Measurements from ENCODE around the gene FBXL17. TPM values are rescaled to one million over a fixed set of nuclear protein-coding genes. Genes with fewer than 3 reads are reported as not detected.

Gene FBXL17
- total RNA-seq, 5 donors from 2014 or later (not counting 1 experiment from before 2014, with no cell fraction given): 20.4 to 30.1 (median 22.1) TPM

GRCh38 chr5:108212775-108213346 is 169.0 kb downstream of the FBXL17 start:
- ATAC-seq (replicated peaks in 1 of 4) (no peak), DNase-seq (no peak)
- whole genome bisulfite sequencing (ENCODE audit: insufficient coverage): no CpG with 5 or more reads among the region's 3 CpGs
- no peaks in the 10 kb centered on the region for H3K4me1 ChIP-seq (ENCODE audit: control insufficient read depth in 1 of 2, extremely low read depth in 1 of 2, insufficient read depth in 2 of 2, low read length in 2 of 2)
- Mint-ChIP-seq H3K36me3 (peaks cover 38% of the 10 kb centered on the region), H3K27me3 (no peaks in the 10 kb centered on the region), H3K27ac (no peak overlapping the region), H3K4me3 (no peak overlapping the region), H3K4me1 (peaks cover 0 to 2% (median 0%) of the 10 kb centered on the region in 3 donors), H3K9me3 (peaks cover 5 to 18% (median 7%) of the 10 kb centered on the region in 3 donors)
- no peaks in the 10 kb centered on the region for H3K27me3 ChIP-seq (replicated peaks in 1 of 2; ENCODE audit: control insufficient read depth in 2 of 2, extremely low read depth in 1 of 2, insufficient read depth in 2 of 2, low read length in 1 of 2)
- no peak overlapping the region for H3K27ac ChIP-seq (ENCODE audit: low read length)
- CTCF ChIA-PET: no interaction called here
- POLR2A ChIA-PET: no interaction called here
- peaks cover 3% of the 10 kb centered on the region for H3K9me3 ChIP-seq
- H3K36me3 ChIP-seq (ENCODE audit: control insufficient read depth in 2 of 2, extremely low read depth in 1 of 2, insufficient read depth in 1 of 2, low read length in 1 of 2): peaks cover 0 to 8% of the 10 kb centered on the region in 2 donors
- H3K4me3 ChIP-seq (ENCODE audit: control insufficient read depth in 1 of 2, extremely low read depth in 1 of 2, low read length in 1 of 2): no peak overlapping the region

- ChIA-PET CTCF (no interaction called here), POLR2A (no interaction called here)
- H3K4me3 ChIP-seq (ENCODE audit: control insufficient read depth in 1 of 2, extremely low read depth in 1 of 2, low read length in 1 of 2): no peak overlapping the region
- H3K27me3 Mint-ChIP-seq: no peaks in the 10 kb centered on the region
- H3K27me3 ChIP-seq (replicated peaks in 1 of 2; ENCODE audit: control insufficient read depth in 2 of 2, extremely low read depth in 1 of 2, insufficient read depth in 2 of 2, low read length in 1 of 2): no peaks in the 10 kb centered on the region
- DNase-seq: no peak
- no peaks in the 10 kb centered on the region for H3K36me3 ChIP-seq (ENCODE audit: control insufficient read depth in 2 of 2, extremely low read depth in 1 of 2, insufficient read depth in 1 of 2, low read length in 1 of 2)
- no peak overlapping the region for H3K4me3 Mint-ChIP-seq
- H3K27ac Mint-ChIP-seq: no peak overlapping the region
- peaks cover 4% of the 10 kb centered on the region for H3K36me3 Mint-ChIP-seq
- ATAC-seq (replicated peaks in 1 of 4): no peak
- H3K4me1 ChIP-seq (ENCODE audit: control insufficient read depth in 1 of 2, extremely low read depth in 1 of 2, insufficient read depth in 2 of 2, low read length in 2 of 2): no peaks in the 10 kb centered on the region
- H3K9me3 Mint-ChIP-seq: no peaks in the 10 kb centered on the region
- no peaks in the 10 kb centered on the region for H3K9me3 ChIP-seq
- H3K4me1 Mint-ChIP-seq: peaks cover 0 to 4% (median 0%) of the 10 kb centered on the region in 3 donors
- no peak overlapping the region for H3K27ac ChIP-seq (ENCODE audit: low read length)
- WGBS (ENCODE audit: insufficient coverage): no CpG with 5 or more reads among the region's 2 CpGs
Observed at GRCh38 chr5:108206707-108207106, 175.2 kb downstream of the FBXL17 start.

- Histone ChIP-seq H3K4me3 (ENCODE audit: control insufficient read depth in 1 of 2, extremely low read depth in 1 of 2, low read length in 1 of 2) (no peak overlapping the region), H3K4me1 (ENCODE audit: control insufficient read depth in 1 of 2, extremely low read depth in 1 of 2, insufficient read depth in 2 of 2, low read length in 2 of 2) (no peaks in the 10 kb centered on the region), H3K27ac (ENCODE audit: low read length) (no peak overlapping the region), H3K9me3 (no peaks in the 10 kb centered on the region), H3K36me3 (ENCODE audit: control insufficient read depth in 2 of 2, extremely low read depth in 1 of 2, insufficient read depth in 1 of 2, low read length in 1 of 2) (no peaks in the 10 kb centered on the region), H3K27me3 (replicated peaks in 1 of 2; ENCODE audit: control insufficient read depth in 2 of 2, extremely low read depth in 1 of 2, insufficient read depth in 2 of 2, low read length in 1 of 2) (no peaks in the 10 kb centered on the region)
- Mint-ChIP-seq H3K4me1 (peaks cover 0 to 2% (median 0%) of the 10 kb centered on the region in 3 donors), H3K27ac (no peak overlapping the region), H3K9me3 (no peaks in the 10 kb centered on the region), H3K4me3 (no peak overlapping the region), H3K27me3 (no peaks in the 10 kb centered on the region), H3K36me3 (peaks cover 16% of the 10 kb centered on the region)
- POLR2A ChIA-PET: interaction anchor here in 1 of 2 donors (0.6 kb wide), 2 partner anchors 34 to 188 kb away, joined by 5 to 11 read pairs; no protein-coding TSS in a partner anchor
- ATAC-seq (replicated peaks in 1 of 4) (no peak), DNase-seq (no peak)
- CTCF ChIA-PET: no interaction called here
Observed at GRCh38 chr5:108201721-108202120, 180.2 kb downstream of the FBXL17 start.

GRCh38 chr5:108196276-108196675 is 185.6 kb downstream of the FBXL17 start:
- H3K36me3 Mint-ChIP-seq: peaks cover 32% of the 10 kb centered on the region
- H3K4me1 Mint-ChIP-seq: no peaks in the 10 kb centered on the region
- H3K9me3 Mint-ChIP-seq: no peaks in the 10 kb centered on the region
- no peak overlapping the region for H3K27ac ChIP-seq (ENCODE audit: low read length)
- ChIA-PET POLR2A (no interaction called here), CTCF (interaction anchor here (0.5 kb wide), 2 partner anchors 63 to 182 kb away, joined by 8 to 10 read pairs; no protein-coding TSS in a partner anchor)
- H3K36me3 ChIP-seq (ENCODE audit: control insufficient read depth in 2 of 2, extremely low read depth in 1 of 2, insufficient read depth in 1 of 2, low read length in 1 of 2): no peaks in the 10 kb centered on the region
- H3K4me3 Mint-ChIP-seq: no peak overlapping the region
- no peaks in the 10 kb centered on the region for H3K9me3 ChIP-seq
- no peak for ATAC-seq (replicated peaks in 1 of 4)
- no peak overlapping the region for H3K27ac Mint-ChIP-seq
- H3K27me3 ChIP-seq (replicated peaks in 1 of 2; ENCODE audit: control insufficient read depth in 2 of 2, extremely low read depth in 1 of 2, insufficient read depth in 2 of 2, low read length in 1 of 2): no peaks in the 10 kb centered on the region
- DNase-seq: no peak
- no peaks in the 10 kb centered on the region for H3K27me3 Mint-ChIP-seq
- H3K4me3 ChIP-seq (ENCODE audit: control insufficient read depth in 1 of 2, extremely low read depth in 1 of 2, low read length in 1 of 2): no peak overlapping the region
- no peaks in the 10 kb centered on the region for H3K4me1 ChIP-seq (ENCODE audit: control insufficient read depth in 1 of 2, extremely low read depth in 1 of 2, insufficient read depth in 2 of 2, low read length in 2 of 2)

- Mint-ChIP-seq H3K4me1 (no peaks in the 10 kb centered on the region), H3K9me3 (no peaks in the 10 kb centered on the region), H3K27me3 (no peaks in the 10 kb centered on the region), H3K27ac (no peak overlapping the region), H3K4me3 (no peak overlapping the region), H3K36me3 (peaks cover 30% of the 10 kb centered on the region)
- no peaks in the 10 kb centered on the region for H3K27me3 ChIP-seq (replicated peaks in 1 of 2; ENCODE audit: control insufficient read depth in 2 of 2, extremely low read depth in 1 of 2, insufficient read depth in 2 of 2, low read length in 1 of 2)
- H3K27ac ChIP-seq (ENCODE audit: low read length): no peak overlapping the region
- ChIA-PET CTCF (no interaction called here), POLR2A (no interaction called here)
- no peaks in the 10 kb centered on the region for H3K36me3 ChIP-seq (ENCODE audit: control insufficient read depth in 2 of 2, extremely low read depth in 1 of 2, insufficient read depth in 1 of 2, low read length in 1 of 2)
- 86% methylated on average over 2 of the region's 2 CpGs for WGBS (ENCODE audit: insufficient coverage)
- no peak for DNase-seq
- H3K4me3 ChIP-seq (ENCODE audit: control insufficient read depth in 1 of 2, extremely low read depth in 1 of 2, low read length in 1 of 2): no peak overlapping the region
- H3K9me3 ChIP-seq: no peaks in the 10 kb centered on the region
- H3K4me1 ChIP-seq (ENCODE audit: control insufficient read depth in 1 of 2, extremely low read depth in 1 of 2, insufficient read depth in 2 of 2, low read length in 2 of 2): no peaks in the 10 kb centered on the region
- no peak for ATAC-seq (replicated peaks in 1 of 4)
Observed at GRCh38 chr5:108193021-108193795, 188.7 kb downstream of the FBXL17 start.

GRCh38 chr5:108184940-108185339 is 197.0 kb downstream of the FBXL17 start:
- H3K4me1 Mint-ChIP-seq: no peaks in the 10 kb centered on the region
- POLR2A ChIA-PET: no interaction called here

More at GRCh38 chr5:108184940-108185339, 197.0 kb downstream of the FBXL17 start:
- DNase-seq: no peak
- no peak overlapping the region for H3K27ac Mint-ChIP-seq
- no peak overlapping the region for H3K27ac ChIP-seq (ENCODE audit: low read length)
- no peaks in the 10 kb centered on the region for H3K27me3 ChIP-seq (replicated peaks in 1 of 2; ENCODE audit: control insufficient read depth in 2 of 2, extremely low read depth in 1 of 2, insufficient read depth in 2 of 2, low read length in 1 of 2)
- no CpG with 5 or more reads among the region's 3 CpGs for WGBS (ENCODE audit: insufficient coverage)
- no peak for ATAC-seq (replicated peaks in 1 of 4)
- no peaks in the 10 kb centered on the region for H3K4me1 ChIP-seq (ENCODE audit: control insufficient read depth in 1 of 2, extremely low read depth in 1 of 2, insufficient read depth in 2 of 2, low read length in 2 of 2)
- H3K36me3 Mint-ChIP-seq: peaks cover 24% of the 10 kb centered on the region
- CTCF ChIA-PET: no interaction called here
- H3K27me3 Mint-ChIP-seq: no peaks in the 10 kb centered on the region
- peaks cover 0 to 3% of the 10 kb centered on the region in 2 donors for H3K36me3 ChIP-seq (ENCODE audit: control insufficient read depth in 2 of 2, extremely low read depth in 1 of 2, insufficient read depth in 1 of 2, low read length in 1 of 2)
- no peak overlapping the region for H3K4me3 Mint-ChIP-seq
- H3K9me3 ChIP-seq: no peaks in the 10 kb centered on the region
- H3K4me3 ChIP-seq (ENCODE audit: control insufficient read depth in 1 of 2, extremely low read depth in 1 of 2, low read length in 1 of 2): no peak overlapping the region
- no peaks in the 10 kb centered on the region for H3K9me3 Mint-ChIP-seq
